NCI-H2081 treated with DMSO at 0.1 percent for 48 hours (cell line): ENCODE data around the gene NECAB3.
"Not testable (repeated sequence)": the region's sequence is repeated elsewhere in the genome, so short reads cannot be mapped to it uniquely, and the experiment has no call there.

Source experiments
- DNase-seq: peaks from one replicate; lab custom pipeline; 2025; lab: John Stamatoyannopoulos, UW

NECAB3 gene

DNA sequence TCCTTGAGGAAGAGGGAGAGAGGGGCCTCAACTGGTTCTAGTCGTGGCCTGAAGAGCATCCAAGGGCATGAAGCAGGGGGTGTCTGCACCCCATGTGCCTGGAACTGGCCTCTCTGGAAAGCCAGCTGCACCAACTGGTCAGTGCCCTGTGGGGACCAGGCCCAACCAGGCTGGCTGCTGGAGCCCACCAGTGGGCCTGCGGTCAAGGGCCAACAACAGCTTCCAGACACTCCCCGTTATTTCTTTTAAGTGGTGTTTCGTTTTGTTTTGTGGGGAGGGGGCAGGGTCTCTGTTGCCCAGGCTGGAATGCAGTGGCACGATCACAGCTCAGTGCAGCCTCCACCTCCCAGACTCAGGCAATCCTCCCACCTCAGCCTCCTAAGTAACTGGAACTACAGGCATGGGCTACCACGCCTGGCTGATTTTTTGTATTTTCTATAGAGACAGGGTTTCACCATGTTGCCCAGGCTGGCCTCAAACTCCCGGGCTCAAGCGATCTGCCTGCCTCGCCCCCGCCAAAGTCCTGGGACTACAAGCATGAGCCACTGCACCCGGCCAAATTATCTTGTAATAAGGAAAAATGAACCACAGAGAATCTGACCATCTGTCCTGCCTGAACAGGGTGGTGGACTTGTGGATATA, 24.0 kb downstream of the NECAB3 start:
- DNase-seq = no peak

- DNase-seq = no peak
Measured at GRCh38 chr20:33649201-33649681, 25.0 kb downstream of the NECAB3 start.

DNA sequence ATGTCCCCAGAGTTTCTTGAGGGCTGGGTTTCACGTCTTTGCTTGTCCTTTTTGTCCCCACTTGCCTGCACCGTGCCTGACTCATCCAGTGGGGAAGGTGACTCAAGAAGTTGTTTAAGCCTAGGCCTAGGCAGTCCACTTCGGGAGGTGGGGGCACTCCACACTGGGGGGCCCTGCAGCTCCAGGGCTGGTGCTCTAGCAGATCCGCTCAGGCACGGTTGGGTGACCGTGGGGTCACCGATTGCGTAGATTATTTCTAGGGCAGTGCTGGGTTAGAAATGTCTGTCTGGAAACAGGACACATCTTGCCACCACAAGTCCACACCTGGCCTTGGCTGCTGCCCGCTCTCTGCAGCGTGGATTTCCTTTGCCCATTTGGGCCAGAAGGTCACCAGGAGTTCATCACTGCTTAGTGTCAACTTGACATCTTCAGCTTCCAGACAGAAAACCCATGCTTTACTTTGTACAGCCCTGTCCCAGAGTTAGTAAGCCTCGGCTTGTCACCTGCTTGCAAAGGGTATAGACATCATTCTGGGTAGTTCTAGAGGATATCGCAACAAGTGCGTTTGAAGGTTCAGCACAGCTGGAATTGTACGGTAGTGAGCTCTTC, 25.7 kb downstream of the NECAB3 start:
- no peak for DNase-seq

GRCh38 chr20:33647603-33648395, 26.4 kb downstream of the NECAB3 start:
- no peak for DNase-seq

DNA sequence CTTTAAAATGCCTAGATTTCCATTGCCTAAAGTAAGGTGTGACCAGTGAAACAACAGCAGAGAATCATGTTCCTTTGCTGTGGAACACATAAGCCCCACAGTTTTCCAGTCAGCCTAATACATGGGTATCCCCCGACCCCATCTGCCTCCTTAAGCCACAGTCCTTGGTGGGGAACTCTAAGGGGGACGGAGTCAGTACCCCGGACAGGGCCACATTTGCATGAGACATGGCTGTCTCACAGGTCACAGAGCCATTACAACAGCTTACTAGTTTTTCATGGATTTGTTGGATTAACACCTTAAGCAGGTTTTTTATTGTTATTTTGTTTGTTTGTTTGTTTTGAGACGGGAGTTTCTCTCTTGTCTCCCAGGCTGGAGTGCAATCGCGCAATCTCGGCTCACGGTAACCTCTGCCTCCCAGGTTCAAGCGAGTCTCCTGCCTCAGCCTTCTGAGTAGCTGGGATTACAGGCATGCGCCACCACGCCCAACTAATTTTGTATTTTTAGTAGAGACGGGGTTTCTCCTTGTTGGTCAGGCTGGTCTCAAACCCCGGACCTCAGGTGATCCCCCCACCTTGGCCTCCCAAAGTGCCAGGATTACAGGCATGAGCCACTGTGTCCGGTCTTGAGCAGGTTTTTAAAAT, 27.1 kb downstream of the NECAB3 start:
- DNase-seq = not testable (repeated sequence)

DNA sequence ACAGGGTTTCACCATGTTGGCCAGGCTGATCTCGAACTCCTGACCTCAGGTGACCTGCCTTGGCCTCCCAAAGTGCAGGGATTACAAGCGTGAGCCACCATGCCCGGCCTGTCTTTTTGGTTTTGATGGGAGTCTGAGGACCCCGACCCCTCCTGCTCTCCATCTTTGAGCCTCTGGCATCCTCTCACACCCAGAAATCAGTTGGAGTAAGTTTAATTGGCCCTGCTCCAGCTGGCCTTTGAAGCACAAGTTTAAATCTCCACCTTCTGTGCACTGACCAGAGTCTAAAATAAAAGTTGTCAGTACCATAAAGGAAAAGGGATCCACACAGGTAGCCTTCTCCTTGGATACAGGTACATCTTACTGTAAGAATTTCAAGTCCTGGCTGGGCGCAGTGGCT, 28.0 kb downstream of the NECAB3 start:
- DNase-seq = no peak

DNA sequence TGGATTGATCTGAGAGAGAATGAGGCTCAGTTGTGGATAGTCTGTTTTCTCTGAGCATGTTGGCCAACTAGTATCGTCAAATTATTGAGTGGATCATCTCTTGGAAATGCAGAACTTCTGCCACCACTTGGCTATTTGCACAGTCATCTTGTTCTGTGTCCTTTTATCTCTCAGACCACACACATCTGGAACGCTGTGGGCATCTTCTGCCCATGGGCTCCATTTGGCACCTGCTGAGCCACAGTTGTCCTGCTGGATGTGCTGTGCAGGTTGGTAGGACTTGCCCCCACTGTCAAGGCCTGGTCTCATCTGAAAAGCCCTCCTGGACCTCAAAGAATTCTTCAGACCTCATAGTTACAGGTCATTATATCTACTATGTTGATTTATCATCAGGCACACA, 28.8 kb downstream of the NECAB3 start:
- no peak for DNase-seq

- no peak for DNase-seq
Measured at GRCh38 chr20:33645072-33645358, 29.2 kb downstream of the NECAB3 start.

- DNase-seq = no peak
Measured at GRCh38 chr20:33644313-33645071, 29.7 kb downstream of the NECAB3 start.

DNA sequence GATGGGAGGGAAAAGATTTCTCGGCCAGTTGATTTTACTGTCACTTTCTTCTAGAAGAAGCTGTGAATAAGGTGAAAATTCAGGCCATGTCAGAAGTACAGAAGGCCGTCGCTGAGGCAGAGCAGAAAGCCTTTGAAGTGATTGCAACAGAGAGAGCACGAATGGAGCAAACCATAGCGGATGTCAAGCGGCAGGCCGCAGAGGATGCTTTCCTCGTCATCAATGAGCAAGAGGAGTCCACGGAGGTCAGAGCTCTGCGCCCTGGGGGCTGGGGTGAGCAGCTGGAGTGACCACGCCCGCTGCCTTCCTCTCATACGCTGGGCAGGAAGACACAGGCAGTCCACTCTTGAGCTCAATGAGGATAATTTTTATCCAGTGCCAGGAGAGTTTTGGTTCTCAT, 33.9 kb downstream of the NECAB3 start:
- DNase-seq = no peak

- no peak for DNase-seq
Measured at GRCh38 chr20:33636776-33637175, 37.5 kb downstream of the NECAB3 start.

- DNase-seq = no peak
Measured at GRCh38 chr20:33635341-33635740, 38.9 kb downstream of the NECAB3 start.

- not testable (repeated sequence) for DNase-seq
Measured at GRCh38 chr20:33631910-33632309, 42.3 kb downstream of the NECAB3 start.

GRCh38 chr20:33630507-33630906, 43.7 kb downstream of the NECAB3 start:
- no peak for DNase-seq

GRCh38 chr20:33629979-33630378, 44.2 kb downstream of the NECAB3 start:
- DNase-seq = no peak

GRCh38 chr20:33629533-33629932, 44.7 kb downstream of the NECAB3 start:
- DNase-seq = no peak

GRCh38 chr20:33627577-33628216, 46.5 kb downstream of the NECAB3 start:
- DNase-seq = no peak

DNA sequence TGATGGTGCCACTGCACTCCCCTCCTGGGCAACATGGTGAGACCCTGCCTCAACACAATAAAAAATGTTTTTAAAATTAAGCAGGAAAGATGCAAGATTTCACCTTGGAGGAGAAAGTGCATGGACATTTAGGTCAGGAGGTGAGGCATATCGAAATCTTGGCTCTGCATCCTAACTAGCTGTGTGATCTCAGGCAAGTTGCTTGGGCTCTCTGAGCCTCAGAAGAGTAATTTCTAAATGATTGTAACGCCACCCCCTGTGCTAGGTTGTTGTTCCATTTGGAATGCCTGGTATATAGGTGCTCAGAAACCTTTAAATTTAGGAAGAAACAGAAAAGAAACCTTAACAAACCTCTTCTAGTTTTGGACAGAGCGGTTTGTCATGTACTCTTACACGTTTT, 48.0 kb downstream of the NECAB3 start:
- DNase-seq = no peak

- no peak for DNase-seq
Measured at GRCh38 chr20:33624399-33624798, 49.8 kb downstream of the NECAB3 start.

GRCh38 chr20:33622705-33623365, 51.4 kb downstream of the NECAB3 start:
- DNase-seq = no peak
